NCI-H1930 (cell line): Measurements from ENCODE around the gene OR2AP1.
A peak's percentile ranks its signal among the peaks of the same experiment; 100 is the strongest.
"Not testable (repeated sequence)": the region's sequence is repeated elsewhere in the genome, so short reads cannot be mapped to it uniquely, and the experiment has no call there.

Source experiments
- DNase-seq, 2 experiments: peaks; one replicate each; lab custom pipeline; 2025; lab: John Stamatoyannopoulos, UW

Gene OR2AP1

GRCh38 chr12:55572168-55572567 lies at the start of gene OR2AP1:
OR2AP1 (plus strand) TSS chr12:55572468; CDS start chr12:55574415, 1,947 bp downstream.
- no peak for DNase-seq

- not testable (repeated sequence) for DNase-seq
Observed at GRCh38 chr12:55548235-55548634, 24.0 kb upstream of the OR2AP1 start.

GRCh38 chr12:55548756-55549155 lies 23.5 kb upstream of the OR2AP1 start:
- no peak for DNase-seq

GRCh38 chr12:55549302-55549701 lies 23.0 kb upstream of the OR2AP1 start, which contains the start of gene OR6C4:
OR6C4 (plus strand) TSS chr12:55549602; CDS start chr12:55551227, 1,625 bp downstream.
- no peak for DNase-seq

GRCh38 chr12:55554296-55554695 lies 18.0 kb upstream of the OR2AP1 start:
- no peak for DNase-seq

GRCh38 chr12:55570060-55570459 lies 2.2 kb upstream of the OR2AP1 start:
- DNase-seq = not testable (repeated sequence)

GRCh38 chr12:55570689-55571088 lies 1.6 kb upstream of the OR2AP1 start:
- not testable (repeated sequence) for DNase-seq

- no peak for DNase-seq
Observed at GRCh38 chr12:55582066-55582465, 9.8 kb downstream of the OR2AP1 start.

- no peak for DNase-seq
Observed at GRCh38 chr12:55585817-55586216, 13.5 kb downstream of the OR2AP1 start.

- DNase-seq = not testable (repeated sequence)
Observed at GRCh38 chr12:55590152-55590551, 17.9 kb downstream of the OR2AP1 start.

GRCh38 chr12:55607821-55608594 lies 35.7 kb downstream of the OR2AP1 start:
- no peak for DNase-seq

- no peak for DNase-seq
Observed at GRCh38 chr12:55610598-55610997, 38.3 kb downstream of the OR2AP1 start.

GRCh38 chr12:55612646-55613045 lies 40.4 kb downstream of the OR2AP1 start:
- DNase-seq = no peak

GRCh38 chr12:55614764-55615163 lies 42.5 kb downstream of the OR2AP1 start:
- DNase-seq = no peak

- peak; percentile 52 to 67 for DNase-seq
Observed at GRCh38 chr12:55619354-55620138, 47.3 kb downstream of the OR2AP1 start.

- no peak for DNase-seq
Observed at GRCh38 chr12:55624056-55624455, 51.8 kb downstream of the OR2AP1 start.
